ENCODE results near the gene ARID4A.
A peak's percentile ranks its signal among the peaks of the same experiment; 100 is the strongest.
"Not testable (repeated sequence)": the region's sequence is repeated elsewhere in the genome, so short reads cannot be mapped to it uniquely, and the experiment has no call there.

ARID4A gene, protein sequence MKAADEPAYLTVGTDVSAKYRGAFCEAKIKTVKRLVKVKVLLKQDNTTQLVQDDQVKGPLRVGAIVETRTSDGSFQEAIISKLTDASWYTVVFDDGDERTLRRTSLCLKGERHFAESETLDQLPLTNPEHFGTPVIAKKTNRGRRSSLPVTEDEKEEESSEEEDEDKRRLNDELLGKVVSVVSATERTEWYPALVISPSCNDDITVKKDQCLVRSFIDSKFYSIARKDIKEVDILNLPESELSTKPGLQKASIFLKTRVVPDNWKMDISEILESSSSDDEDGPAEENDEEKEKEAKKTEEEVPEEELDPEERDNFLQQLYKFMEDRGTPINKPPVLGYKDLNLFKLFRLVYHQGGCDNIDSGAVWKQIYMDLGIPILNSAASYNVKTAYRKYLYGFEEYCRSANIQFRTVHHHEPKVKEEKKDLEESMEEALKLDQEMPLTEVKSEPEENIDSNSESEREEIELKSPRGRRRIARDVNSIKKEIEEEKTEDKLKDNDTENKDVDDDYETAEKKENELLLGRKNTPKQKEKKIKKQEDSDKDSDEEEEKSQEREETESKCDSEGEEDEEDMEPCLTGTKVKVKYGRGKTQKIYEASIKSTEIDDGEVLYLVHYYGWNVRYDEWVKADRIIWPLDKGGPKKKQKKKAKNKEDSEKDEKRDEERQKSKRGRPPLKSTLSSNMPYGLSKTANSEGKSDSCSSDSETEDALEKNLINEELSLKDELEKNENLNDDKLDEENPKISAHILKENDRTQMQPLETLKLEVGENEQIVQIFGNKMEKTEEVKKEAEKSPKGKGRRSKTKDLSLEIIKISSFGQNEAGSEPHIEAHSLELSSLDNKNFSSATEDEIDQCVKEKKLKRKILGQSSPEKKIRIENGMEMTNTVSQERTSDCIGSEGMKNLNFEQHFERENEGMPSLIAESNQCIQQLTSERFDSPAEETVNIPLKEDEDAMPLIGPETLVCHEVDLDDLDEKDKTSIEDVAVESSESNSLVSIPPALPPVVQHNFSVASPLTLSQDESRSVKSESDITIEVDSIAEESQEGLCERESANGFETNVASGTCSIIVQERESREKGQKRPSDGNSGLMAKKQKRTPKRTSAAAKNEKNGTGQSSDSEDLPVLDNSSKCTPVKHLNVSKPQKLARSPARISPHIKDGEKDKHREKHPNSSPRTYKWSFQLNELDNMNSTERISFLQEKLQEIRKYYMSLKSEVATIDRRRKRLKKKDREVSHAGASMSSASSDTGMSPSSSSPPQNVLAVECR

DNA sequence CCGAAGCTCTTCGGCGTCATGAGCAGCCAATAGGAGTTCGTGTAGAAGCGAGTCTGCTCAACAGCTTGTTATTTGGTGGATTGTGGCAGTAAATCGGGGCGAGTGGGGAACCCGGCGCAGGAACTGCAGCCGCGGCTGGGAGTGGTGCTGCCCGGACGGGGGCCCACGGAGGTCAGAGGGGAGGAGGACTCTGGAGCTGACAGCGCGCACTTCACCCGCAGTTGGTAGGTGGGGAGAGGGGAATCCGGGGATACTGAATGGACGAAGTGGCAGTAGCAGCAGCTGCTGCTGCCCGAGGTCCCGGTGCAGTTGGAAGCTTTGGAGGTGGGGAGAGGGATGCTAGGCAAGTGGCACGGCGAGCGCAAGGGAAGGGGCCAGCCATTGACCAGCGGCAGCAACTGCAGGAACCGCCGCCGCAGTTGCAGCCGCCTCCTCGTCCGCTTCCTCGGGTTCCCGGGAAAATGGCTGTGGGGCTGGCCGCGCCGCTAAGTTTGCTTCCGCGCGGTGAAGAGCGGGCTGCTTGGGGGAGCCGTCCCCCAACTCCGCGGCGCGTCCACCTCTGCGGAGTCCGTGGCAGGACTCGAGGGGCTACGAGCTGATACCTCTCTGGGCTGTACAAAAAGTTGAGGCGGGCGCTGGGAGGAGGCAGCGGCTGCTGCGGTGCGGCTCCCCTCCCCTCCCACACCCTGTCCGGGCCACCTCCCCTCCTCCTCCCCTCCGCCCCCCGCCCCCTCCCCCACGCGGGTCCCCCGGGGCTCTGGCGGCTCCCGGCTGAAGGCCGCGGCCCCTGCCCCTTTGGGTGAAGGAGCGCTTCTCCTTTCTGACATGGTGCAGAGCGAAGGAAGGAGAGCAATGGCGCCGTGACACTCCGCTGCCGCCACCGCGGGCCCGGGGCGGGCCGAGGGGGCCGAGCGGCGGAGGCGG lies at the start of gene ARID4A:
TSS of gene ARID4A (plus strand) at position 79 of the 924 bp plus-strand sequence. CDS start 1,300 bp downstream, outside the sequence.
- no peak for DNase-seq (ENCODE audit: low spot score)

DNA sequence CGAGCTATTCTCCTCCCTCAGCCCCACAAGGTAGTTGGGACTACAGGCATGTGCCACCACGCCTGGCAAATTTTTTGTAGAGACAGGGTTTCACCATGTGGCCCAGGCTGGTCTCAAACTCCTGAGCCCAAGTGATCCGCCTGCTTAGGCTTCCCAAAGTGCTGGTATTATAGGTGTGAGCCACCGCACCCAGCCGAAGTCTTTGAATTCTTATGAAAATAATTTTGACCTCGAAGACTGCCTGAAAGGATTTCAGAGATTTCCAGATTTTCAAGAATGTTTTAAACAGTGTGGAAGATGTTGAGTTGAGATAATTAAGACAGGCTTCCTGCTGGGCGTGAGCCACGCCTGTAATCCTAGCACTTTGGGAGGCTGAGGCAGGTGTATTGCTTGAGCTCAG lies 48.7 kb upstream of the ARID4A start:
- DNase-seq (ENCODE audit: low spot score), result no peak

DNA sequence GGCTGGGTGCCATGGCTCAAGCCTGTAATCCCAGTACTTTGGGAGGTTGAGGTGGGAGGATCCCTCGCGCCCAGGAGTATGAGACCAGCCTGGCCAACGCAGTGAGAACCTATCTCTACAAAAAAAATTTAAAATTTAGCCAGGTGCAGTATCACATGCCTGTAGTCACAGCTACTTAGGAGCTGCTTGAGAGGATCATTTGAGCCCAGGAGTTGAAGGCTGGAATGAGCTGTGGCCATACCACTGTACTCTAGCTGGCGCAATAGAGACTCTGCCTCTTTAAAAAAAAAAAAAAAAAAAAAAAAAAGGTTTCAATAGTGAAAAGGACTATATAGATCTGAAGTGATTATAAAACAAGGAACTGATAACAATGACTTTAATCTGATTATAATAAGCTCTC lies 40.2 kb upstream of the ARID4A start:
- no peak for DNase-seq (ENCODE audit: low spot score)

DNA sequence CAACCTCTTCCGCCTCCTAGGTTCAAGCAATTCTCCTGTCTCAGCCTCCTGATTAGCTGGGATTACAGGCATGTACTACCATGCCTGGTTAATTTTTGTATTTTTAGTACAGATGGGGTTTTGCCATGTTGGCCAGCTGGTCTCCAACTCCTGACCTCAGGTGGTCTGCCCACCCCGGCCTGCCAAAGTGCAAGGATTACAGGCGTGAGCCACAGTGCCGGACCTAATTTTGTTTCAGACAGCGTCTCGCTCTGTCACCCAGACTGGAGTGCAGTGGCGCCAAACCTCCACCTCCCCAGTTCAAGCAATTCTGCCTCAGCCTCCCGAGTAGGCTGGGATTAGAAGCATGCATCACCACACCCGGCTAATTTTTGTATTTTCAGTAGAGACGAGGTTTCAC lies 36.4 kb upstream of the ARID4A start:
- DNase-seq (ENCODE audit: low spot score), result not testable (repeated sequence)

DNA sequence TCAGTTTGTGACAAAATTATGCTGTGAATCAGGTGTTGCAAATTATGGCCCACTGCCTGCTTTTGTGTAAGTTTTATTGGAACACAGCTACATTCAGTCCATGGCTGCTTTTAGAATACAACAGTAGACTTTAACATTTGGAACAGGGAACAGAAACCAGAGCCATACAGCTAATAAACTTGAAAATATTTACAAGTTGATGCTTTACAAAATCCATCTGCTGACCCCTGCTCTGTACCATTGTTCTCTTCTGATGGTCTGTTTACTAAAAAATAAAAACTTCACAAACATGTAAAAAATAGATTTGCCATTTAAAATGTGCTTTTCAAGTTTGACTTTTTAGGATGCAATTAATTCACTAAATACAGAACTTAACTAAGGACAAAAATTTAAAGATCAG lies 33.0 kb upstream of the ARID4A start:
- DNase-seq (ENCODE audit: low spot score), result no peak

DNA sequence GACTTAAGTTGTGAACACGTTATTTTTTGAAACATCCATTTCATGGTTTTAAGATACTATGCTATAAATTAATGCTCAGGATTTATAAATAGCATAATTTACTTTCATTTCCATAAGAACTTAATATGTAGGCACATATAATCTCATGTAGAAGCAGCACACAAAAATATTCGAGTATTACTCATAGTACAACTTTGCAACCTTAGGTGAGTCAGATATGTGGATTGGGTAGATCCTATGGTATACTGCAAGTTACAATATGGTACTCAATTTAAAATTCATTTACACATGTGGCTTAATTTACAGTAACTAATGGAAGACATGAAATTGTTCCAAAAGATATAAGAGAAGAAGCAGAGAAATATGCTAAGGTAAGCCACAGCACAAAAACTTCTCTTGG lies 27.7 kb upstream of the ARID4A start:
- DNase-seq (ENCODE audit: low spot score), result no peak

DNA sequence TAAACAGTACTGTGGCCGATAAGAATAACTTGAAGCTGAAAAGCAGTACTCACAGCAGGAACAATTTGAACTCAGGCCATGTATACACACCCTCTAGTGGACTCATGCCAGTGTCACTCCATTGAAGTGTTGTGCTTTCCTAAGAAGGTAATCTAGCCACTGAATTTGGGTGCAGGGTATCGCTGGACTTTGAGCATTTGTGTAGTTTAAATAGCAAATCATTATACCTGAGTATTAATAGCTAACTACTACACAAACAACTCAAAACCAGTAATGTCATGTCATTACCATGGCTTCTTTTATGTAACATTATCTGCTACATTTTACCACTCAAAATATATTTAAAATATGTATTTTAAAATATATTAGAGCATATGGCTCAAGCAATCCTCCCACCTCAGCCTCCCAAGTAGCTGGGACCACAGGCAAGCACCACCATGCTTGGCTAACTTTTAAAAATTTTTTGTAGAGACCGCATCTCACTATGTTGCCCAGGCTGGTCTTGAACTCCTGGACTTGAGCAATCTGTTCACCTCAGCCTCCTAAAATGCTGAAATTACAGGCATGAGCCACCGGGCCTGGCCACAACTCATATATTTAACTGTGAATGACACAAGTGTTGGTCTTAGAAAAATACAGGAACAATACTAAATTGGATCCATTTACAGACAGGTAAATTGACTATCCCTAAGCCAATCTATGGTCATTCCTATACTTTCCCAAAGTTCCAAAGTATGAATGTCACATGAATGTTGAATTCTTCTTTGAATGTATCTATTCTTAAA lies 25.6 kb upstream of the ARID4A start:
- peak; percentile 72 for DNase-seq (ENCODE audit: low spot score)

DNA sequence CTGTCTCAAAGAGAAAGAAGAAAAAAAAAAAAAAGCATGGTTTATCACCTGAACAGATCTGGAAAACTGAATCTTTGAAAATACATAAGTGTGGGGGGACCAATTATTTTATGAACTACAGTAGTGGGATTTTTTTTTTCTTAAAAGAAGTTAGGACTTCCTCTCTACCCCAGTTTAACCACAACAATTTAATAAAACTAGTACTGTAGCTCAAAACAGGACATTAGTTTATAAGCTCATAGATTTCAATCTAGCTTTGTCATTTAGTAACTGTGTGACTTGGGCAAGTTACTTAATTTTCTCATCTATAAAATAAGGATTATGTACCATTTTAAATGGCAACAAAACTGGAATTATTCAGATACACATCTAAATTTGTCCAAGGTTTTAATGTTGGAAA lies 23.5 kb upstream of the ARID4A start:
- no peak for DNase-seq (ENCODE audit: low spot score)

DNA sequence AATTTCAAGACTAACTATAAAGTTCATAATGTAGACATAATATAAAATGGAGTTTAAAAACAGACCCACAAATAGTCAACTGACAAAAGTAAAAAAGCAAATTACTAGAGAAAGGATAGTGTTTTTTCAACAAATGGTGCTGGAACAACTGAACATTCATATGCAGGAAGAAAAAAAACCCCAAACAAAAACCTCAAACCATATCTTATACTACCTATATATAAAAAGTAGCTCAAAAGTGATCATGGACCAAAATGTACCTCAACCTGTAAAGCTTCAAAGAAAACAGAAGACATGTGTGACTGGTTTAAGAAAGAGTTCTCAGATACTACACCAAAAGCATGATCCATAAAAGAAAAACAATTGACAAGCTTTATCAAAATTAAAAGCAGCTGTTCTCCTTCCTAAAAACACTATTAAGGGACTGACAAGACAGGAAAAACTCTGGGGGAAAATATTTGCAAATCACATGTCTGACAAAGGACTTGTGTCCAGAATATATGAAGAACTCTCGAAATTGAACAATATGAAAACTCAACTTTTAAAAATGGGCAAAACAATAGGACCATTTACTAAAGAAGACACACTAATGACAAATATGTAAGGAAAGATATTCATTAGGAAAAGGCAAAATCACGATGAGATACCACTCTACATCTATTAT lies 22.7 kb upstream of the ARID4A start:
- no peak for DNase-seq (ENCODE audit: low spot score)

DNA sequence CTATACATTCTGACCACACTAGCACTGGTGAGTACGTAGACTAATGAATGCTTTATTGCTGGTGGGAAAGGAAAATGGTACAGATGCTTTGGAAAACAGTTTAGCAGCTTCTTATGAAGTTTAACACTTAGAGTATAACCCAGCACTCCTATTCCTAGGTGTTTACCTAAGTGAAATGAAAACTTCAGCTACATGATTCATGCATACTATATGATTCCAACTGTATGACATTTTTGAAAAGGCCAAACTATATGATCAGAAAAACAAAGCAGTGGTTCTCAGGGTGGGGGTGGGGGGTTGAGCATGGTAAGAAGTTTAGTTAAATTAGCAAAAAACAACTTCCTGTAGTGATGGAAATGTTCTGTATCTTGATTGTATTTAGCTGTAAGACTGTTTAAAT lies 22.1 kb upstream of the ARID4A start:
- DNase-seq (ENCODE audit: low spot score), result no peak

DNA sequence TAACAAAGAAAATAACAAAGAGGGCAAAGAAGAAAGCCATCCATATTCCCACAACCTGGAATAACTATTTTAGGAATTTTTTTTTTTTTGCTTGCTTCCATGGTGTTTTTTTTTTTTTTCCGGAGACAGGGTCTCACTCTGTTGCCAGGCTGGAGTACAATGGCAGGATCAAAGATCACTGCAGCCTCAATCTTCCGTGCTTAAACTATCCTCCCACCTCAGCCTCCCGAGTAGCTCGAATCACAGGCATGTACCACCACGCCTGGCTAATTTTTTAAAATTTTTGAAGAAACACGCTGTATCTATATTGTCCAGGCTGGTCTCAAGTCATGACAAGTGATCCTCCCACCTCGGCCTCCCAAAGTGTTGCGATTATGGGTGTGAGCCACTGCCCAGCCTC lies 20.2 kb upstream of the ARID4A start:
- DNase-seq (ENCODE audit: low spot score), result no peak

DNA sequence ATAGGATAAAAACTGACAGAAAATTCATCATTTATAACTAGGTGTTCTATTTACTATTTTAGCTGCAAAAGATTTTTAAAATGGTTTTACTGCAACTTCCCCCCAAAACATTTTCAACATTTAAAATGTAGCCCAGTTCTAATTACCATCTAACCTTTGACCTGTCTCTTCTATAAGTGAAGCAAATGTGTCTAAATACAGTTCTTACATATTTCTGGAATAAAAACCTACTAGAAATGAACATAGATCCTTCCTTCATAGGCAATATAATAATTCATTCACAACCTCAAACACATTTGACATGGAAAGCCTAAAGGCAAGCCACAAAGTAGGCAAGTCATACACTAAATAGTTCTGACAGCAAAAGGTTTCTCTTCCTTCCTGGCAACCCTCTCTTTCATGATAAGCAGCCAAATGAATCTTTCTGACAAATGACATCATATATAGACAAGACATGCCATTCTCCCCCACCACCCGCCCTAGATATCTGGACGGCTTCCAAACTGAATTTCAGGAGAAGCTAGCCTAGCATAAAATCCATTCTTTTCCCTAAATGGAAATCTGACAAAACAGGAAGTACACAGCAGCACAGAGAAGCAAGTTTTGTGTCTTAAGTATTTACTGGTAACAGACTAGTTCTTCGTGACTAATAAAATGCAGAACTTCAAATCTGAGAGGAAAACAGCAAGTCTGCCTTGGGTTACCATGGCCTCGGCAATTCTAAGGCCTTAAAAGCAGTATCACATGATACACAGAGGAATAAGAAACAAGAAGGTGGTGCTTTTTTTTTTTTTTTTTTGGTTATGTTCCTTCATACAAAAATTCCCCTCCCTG lies 17.2 kb upstream of the ARID4A start:
- no peak for DNase-seq (ENCODE audit: low spot score)

DNA sequence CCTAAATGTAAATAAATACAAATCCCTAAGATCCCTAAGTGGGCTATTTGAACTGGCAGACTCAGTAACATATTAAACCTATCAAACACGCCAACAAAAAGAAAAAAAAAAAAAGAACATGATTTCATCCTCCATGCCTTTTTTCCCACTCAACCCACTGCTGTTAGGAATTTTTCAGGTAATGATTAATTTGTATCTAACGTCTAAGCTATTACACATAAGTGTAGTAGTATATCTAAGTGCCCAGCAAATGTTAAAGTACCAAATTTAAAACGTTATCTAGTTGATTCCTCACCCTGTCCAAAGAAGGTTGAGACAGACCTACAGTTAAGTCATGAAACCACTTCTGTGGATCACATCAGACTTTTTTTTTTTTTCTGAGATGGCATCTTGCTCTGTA lies 16.4 kb upstream of the ARID4A start:
- DNase-seq (ENCODE audit: low spot score), result no peak

DNA sequence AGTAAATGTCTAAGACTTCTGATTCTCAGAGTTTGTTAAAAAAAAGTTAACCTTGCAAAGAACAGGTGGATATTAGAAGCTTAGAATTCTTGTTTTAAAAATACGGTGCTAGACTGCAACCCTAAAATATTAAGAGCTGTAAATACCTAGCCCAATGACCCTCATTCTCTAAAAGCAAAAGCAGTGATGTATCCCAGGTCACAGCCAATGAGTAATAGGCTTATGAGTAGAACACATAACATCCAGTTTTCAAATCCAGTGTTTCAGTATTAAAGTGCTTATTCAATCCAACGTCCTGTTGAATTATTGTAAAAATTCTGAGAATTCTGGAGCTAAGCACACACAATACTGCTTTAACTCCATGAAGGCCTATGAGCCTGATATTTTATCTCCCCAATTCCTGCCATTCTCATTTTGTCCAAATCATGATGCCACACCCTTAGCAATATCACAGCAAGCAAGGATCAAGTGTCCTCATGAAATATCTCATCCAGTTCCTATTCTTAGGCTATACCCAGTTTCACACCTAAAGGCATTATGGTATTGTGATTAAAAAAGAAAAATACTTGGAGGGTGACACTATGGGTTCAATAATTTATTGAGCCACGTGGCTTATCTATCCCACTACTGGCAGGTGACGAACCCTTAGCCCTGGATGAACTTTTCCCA lies 15.3 kb upstream of the ARID4A start:
- no peak for DNase-seq (ENCODE audit: low spot score)

DNA sequence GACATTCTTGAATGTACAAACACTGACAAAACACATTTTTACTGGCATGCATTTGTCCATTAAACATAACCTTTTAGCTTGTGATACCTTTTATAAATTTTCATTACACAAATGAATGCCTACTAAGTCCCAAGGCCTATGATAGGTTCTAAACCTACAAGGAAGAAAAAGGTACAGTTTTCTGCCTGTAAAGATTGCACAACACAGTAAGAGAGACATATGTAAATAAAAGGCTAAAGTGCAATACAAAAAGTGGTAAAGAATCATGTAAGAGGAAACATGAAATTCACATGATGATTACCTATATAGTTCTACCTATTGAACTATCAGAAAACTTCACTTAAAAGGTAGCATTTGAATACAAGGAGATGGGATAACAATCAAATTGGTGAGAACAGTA lies 14.6 kb upstream of the ARID4A start:
- DNase-seq (ENCODE audit: low spot score), result no peak

DNA sequence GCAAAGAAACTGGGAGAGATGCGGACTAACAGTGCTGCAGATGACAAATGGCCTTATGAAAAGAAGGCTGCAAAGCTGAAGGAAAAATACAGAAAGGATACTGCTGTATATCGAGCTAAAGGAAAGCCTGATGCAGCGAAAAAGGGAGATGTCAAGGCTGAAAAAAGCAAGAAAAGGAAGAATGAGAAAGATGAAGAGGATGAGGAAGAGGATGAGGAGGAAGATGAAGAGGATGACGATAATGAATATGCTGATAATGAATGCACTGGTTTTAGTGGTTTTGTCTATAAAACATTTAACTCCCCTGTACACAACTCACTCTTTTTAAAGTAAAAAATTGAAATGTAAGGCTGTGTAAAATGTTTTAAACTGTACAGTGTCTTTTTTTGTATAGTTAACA lies 13.2 kb upstream of the ARID4A start:
- no peak for DNase-seq (ENCODE audit: low spot score)

DNA sequence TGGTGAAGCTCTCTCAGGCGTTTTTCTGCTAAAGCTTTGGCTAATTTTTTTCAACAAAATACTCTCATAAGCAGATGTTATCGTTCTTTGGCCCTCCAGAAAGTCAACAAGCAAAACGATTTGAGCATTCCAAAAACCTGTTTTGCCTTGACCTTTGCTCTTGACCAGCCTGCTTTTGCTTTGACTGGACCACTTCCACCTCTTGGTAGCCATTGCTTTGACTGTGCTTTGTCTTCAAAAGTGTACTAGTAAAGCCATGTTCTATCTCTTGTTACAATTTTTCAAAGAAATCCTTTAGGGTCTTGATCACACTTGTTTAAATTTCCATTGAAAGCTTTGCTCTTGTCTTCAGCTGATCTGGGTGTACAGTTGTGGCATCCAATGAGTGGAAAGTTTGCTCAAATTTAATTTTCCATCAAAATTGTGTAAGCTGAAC lies 10.7 kb upstream of the ARID4A start:
- no peak for DNase-seq (ENCODE audit: low spot score)

DNA sequence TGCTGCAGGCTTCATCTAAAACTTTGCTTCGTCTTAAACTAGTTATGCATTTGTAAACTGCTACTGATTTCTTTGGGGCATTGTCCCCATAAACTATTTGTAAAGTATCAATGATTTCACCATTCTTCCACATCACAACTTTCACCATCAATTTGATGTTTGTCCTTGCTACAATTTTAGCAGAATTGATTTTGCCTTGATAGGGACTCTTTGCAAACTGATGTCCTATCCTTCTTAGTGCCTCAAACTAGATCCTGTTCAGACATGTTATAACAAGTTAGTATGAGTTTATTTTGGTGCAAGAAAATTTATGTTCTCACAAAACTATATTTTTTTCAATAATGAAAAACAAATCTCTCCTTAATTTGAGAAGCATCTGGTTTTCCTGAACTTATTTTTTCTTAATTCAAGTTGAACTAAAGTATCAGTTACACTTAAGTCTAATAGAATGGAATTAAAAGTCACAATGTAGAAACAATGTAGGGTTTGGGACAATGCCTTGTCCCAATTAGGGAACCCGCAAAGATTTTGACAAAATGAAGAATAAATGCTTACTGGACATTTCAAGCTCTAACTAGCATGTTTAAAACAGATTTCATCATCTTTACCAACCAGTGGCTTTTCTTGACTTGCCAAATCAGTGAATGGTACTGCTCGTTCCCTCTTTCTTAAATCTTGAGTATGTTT lies 10.1 kb upstream of the ARID4A start:
- no peak for DNase-seq (ENCODE audit: low spot score)
